DOHH2 (cell line): ENCODE results near the gene C4orf50.

Experiments
- CTCF ChIP-seq: fragments of 200-600 bp; sonication (generic); IDR thresholded peaks from one replicate; pipeline ENCODE4 v1.5.1; 2014; ENCODE audit warnings: antibody characterized with exemption, mild to moderate bottlenecking, low read depth, low read length; ENCODE audit not compliant: poor library complexity, severe bottlenecking
- EZH2phosphoT487 ChIP-seq: fragments of 200-600 bp; sonication (generic); IDR thresholded peaks from 2 replicates; pipeline ENCODE4 v1.6.1; 2017; ENCODE audit warnings: borderline replicate concordance, mild to moderate bottlenecking, antibody characterized with exemption, low read length, moderate library complexity, mixed read lengths

GRCh38 chr4:5992828-5993321 is 25.4 kb downstream of the C4orf50 start:
- no peak for TF ChIP-seq CTCF
- no peak for TF ChIP-seq EZH2phosphoT487
